LoVo (cell line): ENCODE measurements around the gene ULBP2.
"Not testable (repeated sequence)": the region's sequence is repeated elsewhere in the genome, so short reads cannot be mapped to it uniquely, and the experiment has no call there.

Experiments used
- DNase-seq: peaks from one replicate; pipeline ENCODE4 v3.0.0-alpha.2; 2016; ENCODE audit warnings: low spot score

Gene ULBP2

GRCh38 chr6:149941583-149942460 is at the start of gene ULBP2:
Gene ULBP2 (plus strand): TSS chr6:149942014. CDS start chr6:149942073, 59 bp downstream.
- peak; percentile 96 for DNase-seq

GRCh38 chr6:149895048-149895590 is 46.7 kb upstream of the ULBP2 start:
- peak; percentile 62 for DNase-seq

- peak; percentile 60 for DNase-seq
These were observed 46.0 kb upstream of the ULBP2 start for GRCh38 chr6:149895833-149896271.

- no peak for DNase-seq
These were observed 45.3 kb upstream of the ULBP2 start for GRCh38 chr6:149896491-149896890.

GRCh38 chr6:149897015-149897697 is 44.7 kb upstream of the ULBP2 start:
- peak; percentile 59 for DNase-seq

GRCh38 chr6:149897855-149898744 is 43.7 kb upstream of the ULBP2 start, which contains the start of gene RAET1E:
Gene RAET1E (minus strand): TSS chr6:149898113. CDS start chr6:149890901, 7,212 bp downstream.
- DNase-seq = no peak

- no peak for DNase-seq
These were observed 42.8 kb upstream of the ULBP2 start for GRCh38 chr6:149898966-149899365.

- DNase-seq = no peak
These were observed 42.3 kb upstream of the ULBP2 start for GRCh38 chr6:149899486-149899885.

- no peak for DNase-seq
These were observed 41.7 kb upstream of the ULBP2 start for GRCh38 chr6:149899926-149900619.

- no peak for DNase-seq
These were observed 41.0 kb upstream of the ULBP2 start for GRCh38 chr6:149900620-149901443.

GRCh38 chr6:149901444-149902140 is 40.2 kb upstream of the ULBP2 start:
- no peak for DNase-seq

GRCh38 chr6:149903938-149904611 is 37.7 kb upstream of the ULBP2 start:
- no peak for DNase-seq

- DNase-seq = no peak
These were observed 37.0 kb upstream of the ULBP2 start for GRCh38 chr6:149904661-149905370.

- no peak for DNase-seq
These were observed 36.4 kb upstream of the ULBP2 start for GRCh38 chr6:149905371-149905910.

GRCh38 chr6:149905911-149906371 is 35.9 kb upstream of the ULBP2 start:
- DNase-seq = no peak

GRCh38 chr6:149906405-149906804 is 35.4 kb upstream of the ULBP2 start:
- DNase-seq = no peak

- DNase-seq = no peak
These were observed 34.5 kb upstream of the ULBP2 start for GRCh38 chr6:149907317-149907716.

GRCh38 chr6:149908480-149908879 is 33.3 kb upstream of the ULBP2 start:
- DNase-seq = not testable (repeated sequence)
